ENCODE data around the gene RNF38. TPM values are rescaled to one million over a fixed set of nuclear protein-coding genes. Genes with fewer than 3 reads are reported as not detected.
A peak's percentile ranks its signal among the peaks of the same experiment; 100 is the strongest.
"Not testable (repeated sequence)": the region's sequence is repeated elsewhere in the genome, so short reads cannot be mapped to it uniquely, and the experiment has no call there.

The RNF38 gene
- polyA plus RNA-seq, 1 donor, result 25.3 TPM

- peak; percentile 47 for DNase-seq (ENCODE audit: low read depth)
Observed at GRCh38 chr9:36407122-36407723, 7.2 kb upstream of the RNF38 start.

- no peak for DNase-seq (ENCODE audit: low read depth)
Observed at GRCh38 chr9:36402536-36402935, 2.5 kb upstream of the RNF38 start.

GRCh38 chr9:36401897-36402480, 1.9 kb upstream of the RNF38 start:
- DNase-seq (ENCODE audit: low read depth), result no peak

- DNase-seq (ENCODE audit: low read depth), result no peak
Observed at GRCh38 chr9:36401164-36401740, 1.2 kb upstream of the RNF38 start.

GRCh38 chr9:36400332-36401163, 479 bp upstream of the RNF38 start:
- DNase-seq (ENCODE audit: low read depth), result peak; percentile 56

- DNase-seq (ENCODE audit: low read depth), result no peak
Observed at GRCh38 chr9:36398745-36399144, 1.3 kb downstream of the RNF38 start.

GRCh38 chr9:36396985-36397384, 3.1 kb downstream of the RNF38 start:
- DNase-seq (ENCODE audit: low read depth), result no peak

- DNase-seq (ENCODE audit: low read depth), result no peak
Observed at GRCh38 chr9:36392489-36392888, 7.6 kb downstream of the RNF38 start.

GRCh38 chr9:36389590-36389989, 10.5 kb downstream of the RNF38 start:
- no peak for DNase-seq (ENCODE audit: low read depth)

- not testable (repeated sequence) for DNase-seq (ENCODE audit: low read depth)
Observed at GRCh38 chr9:36386396-36386965, 13.6 kb downstream of the RNF38 start.

GRCh38 chr9:36382484-36382883, 17.6 kb downstream of the RNF38 start:
- no peak for DNase-seq (ENCODE audit: low read depth)

GRCh38 chr9:36364577-36364976, 35.5 kb downstream of the RNF38 start:
- no peak for DNase-seq (ENCODE audit: low read depth)

GRCh38 chr9:36363448-36363847, 36.6 kb downstream of the RNF38 start:
- DNase-seq (ENCODE audit: low read depth), result no peak

- DNase-seq (ENCODE audit: low read depth), result no peak
Observed at GRCh38 chr9:36358486-36358885, 41.6 kb downstream of the RNF38 start.

- DNase-seq (ENCODE audit: low read depth), result no peak
Observed at GRCh38 chr9:36357639-36358038, 42.4 kb downstream of the RNF38 start.

- DNase-seq (ENCODE audit: low read depth), result no peak
Observed at GRCh38 chr9:36346569-36346968, 53.5 kb downstream of the RNF38 start.

- no peak for DNase-seq (ENCODE audit: low read depth)
Observed at GRCh38 chr9:36345103-36345846, 54.8 kb downstream of the RNF38 start.

GRCh38 chr9:36341936-36342577, 58.0 kb downstream of the RNF38 start:
- DNase-seq (ENCODE audit: low read depth), result no peak

GRCh38 chr9:36337865-36338264, 62.2 kb downstream of the RNF38 start:
- DNase-seq (ENCODE audit: low read depth), result no peak

GRCh38 chr9:36337002-36337401, 63.1 kb downstream of the RNF38 start:
- DNase-seq (ENCODE audit: low read depth), result no peak

Measured in forelimb muscle (tissue), 1 donor.